GM23338 (cell line): ENCODE measurements around the gene CDKAL1. TPM values are rescaled to one million over a fixed set of nuclear protein-coding genes. Genes with fewer than 3 reads are reported as not detected.

Source experiments
- ATAC-seq: fragments of 200-7000 bp; cut with Tn5 transposase; 3 replicates; pipeline ENCODE4 v1.9.1; 2020
- DNase-seq: peaks from one replicate; pipeline ENCODE4 v3.0.0-alpha.2; 2015; ENCODE audit warnings: low spot score
- H2AFZ ChIP-seq: fragments of 200-600 bp; sonication (generic); 2 replicates; pipeline ENCODE4 v1.8.0; 2016; ENCODE audit warnings: antibody characterized with exemption, mild to moderate bottlenecking, moderate library complexity
- H3F3A ChIP-seq: fragments of 200-600 bp; sonication (generic); replicated peaks from 2 replicates; pipeline ENCODE4 v1.8.0; 2017; ENCODE audit warnings: antibody characterized with exemption, mixed run types, low read depth
- H3K27ac ChIP-seq: fragments of 200-600 bp; sonication (generic); 2 replicates; pipeline ENCODE4 v1.6.1; 2016; ENCODE audit warnings: low read depth
- H3K27me3 ChIP-seq: fragments of 200-600 bp; sonication (generic); 2 replicates; pipeline ENCODE4 v1.8.0; 2016; ENCODE audit warnings: mild to moderate bottlenecking, mixed run types, moderate library complexity; ENCODE audit not compliant: insufficient read depth
- H3K36me3 ChIP-seq: fragments of 200-600 bp; sonication (generic); 2 replicates; pipeline ENCODE4 v1.8.0; 2016; ENCODE audit warnings: mild to moderate bottlenecking; ENCODE audit not compliant: insufficient read depth
- H3K4me1 ChIP-seq: fragments of 200-600 bp; sonication (generic); 2 replicates; pipeline ENCODE4 v1.8.0; 2016; ENCODE audit warnings: mild to moderate bottlenecking, moderate library complexity; ENCODE audit not compliant: insufficient read depth
- H3K4me2 ChIP-seq: fragments of 200-600 bp; sonication (generic); 2 replicates; pipeline ENCODE4 v1.7.1; 2017; ENCODE audit warnings: mixed run types
- H3K4me3 ChIP-seq: fragments of 200-600 bp; sonication (generic); 2 replicates; pipeline ENCODE4 v1.6.1; 2016; ENCODE audit warnings: mixed run types
- H3K79me2 ChIP-seq: fragments of 200-600 bp; sonication (generic); replicated peaks from 2 replicates; pipeline ENCODE4 v1.8.0; 2017; ENCODE audit warnings: mild to moderate bottlenecking; ENCODE audit not compliant: insufficient read depth
- H3K9me2 ChIP-seq: fragments of 200-600 bp; sonication (generic); 2 replicates; pipeline ENCODE4 v1.8.0; 2017; ENCODE audit not compliant: insufficient read depth
- H4K20me1 ChIP-seq: fragments of 200-600 bp; sonication (generic); replicated peaks from 2 replicates; pipeline ENCODE4 v1.8.0; 2017; ENCODE audit warnings: mild to moderate bottlenecking; ENCODE audit not compliant: insufficient read depth
- H3K27ac Mint-ChIP-seq: 2 replicates; pipeline ENCODE4 v1.8.0; 2020; ENCODE audit warnings: inconsistent platforms, mild to moderate bottlenecking, moderate library complexity, mixed read lengths
- H3K27me3 Mint-ChIP-seq: 3 replicates; pipeline ENCODE4 v1.8.0; 2022; ENCODE audit warnings: low read depth, mild to moderate bottlenecking, moderate library complexity, mixed read lengths, inconsistent platforms; ENCODE audit not compliant: insufficient read depth, poor library complexity
- H3K36me3 Mint-ChIP-seq: 3 replicates; pipeline ENCODE4 v1.8.0; 2021; ENCODE audit warnings: low read depth, mild to moderate bottlenecking, inconsistent platforms, moderate library complexity, mixed read lengths
- H3K4me1 Mint-ChIP-seq: 3 replicates; pipeline ENCODE4 v1.8.0; 2020; ENCODE audit warnings: mild to moderate bottlenecking, inconsistent platforms, mixed read lengths
- H3K4me3 Mint-ChIP-seq: 3 replicates; pipeline ENCODE4 v1.8.0; 2021; ENCODE audit warnings: moderate library complexity, mild to moderate bottlenecking, inconsistent platforms, mixed read lengths
- H3K9me3 Mint-ChIP-seq: 3 replicates; pipeline ENCODE4 v1.8.0; 2020; ENCODE audit warnings: moderate library complexity, mild to moderate bottlenecking, inconsistent platforms, mixed read lengths
- CREB1 ChIP-seq: fragments of 250-450 bp; sonication (Bioruptor Pico); IDR thresholded peaks from 2 replicates; pipeline ENCODE4 v1.5.0; 2020; ENCODE audit warnings: low read depth, mild to moderate bottlenecking, moderate library complexity
- CTCF ChIP-seq, 2 experiments: fragments of 200-600 bp in 1 of 2; sonication (generic) in 1 of 2; conservative IDR thresholded peaks; 2 replicates each; pipeline versions ENCODE4 v1.5.1 to v1.6.1; 2016 to 2017; ENCODE audit warnings: antibody characterized with exemption in 2 of 2, low read depth in 2 of 2, mild to moderate bottlenecking in 2 of 2, moderate library complexity in 1 of 2
- ETS1 ChIP-seq: IDR thresholded peaks from 2 replicates; pipeline ENCODE4 v1.6.1; 2016; ENCODE audit warnings: antibody characterized with exemption
- EZH2 ChIP-seq: fragments of 200-600 bp; sonication (generic); IDR thresholded peaks from one replicate; pipeline ENCODE4 v1.8.0; 2017; ENCODE audit warnings: antibody characterized with exemption, mild to moderate bottlenecking, low read depth; ENCODE audit not compliant: unreplicated experiment
- EZH2phosphoT487 ChIP-seq: fragments of 200-600 bp; sonication (generic); IDR thresholded peaks from one replicate; pipeline ENCODE4 v1.8.1; 2018; ENCODE audit warnings: antibody characterized with exemption; ENCODE audit not compliant: unreplicated experiment
- JUNB ChIP-seq: IDR thresholded peaks from one replicate; pipeline ENCODE4 v1.6.1; 2016; ENCODE audit warnings: antibody characterized with exemption; ENCODE audit not compliant: unreplicated experiment
- NANOG ChIP-seq: IDR thresholded peaks from 2 replicates; pipeline ENCODE4 v1.6.1; 2016; ENCODE audit warnings: antibody characterized with exemption, borderline replicate concordance
- POLR2AphosphoS5 ChIP-seq: IDR thresholded peaks from 2 replicates; pipeline ENCODE4 v1.6.1; 2016; ENCODE audit warnings: antibody characterized with exemption, low read depth
- STAT1 ChIP-seq: IDR thresholded peaks from one replicate; pipeline ENCODE4 v1.6.1; 2016; ENCODE audit warnings: antibody characterized with exemption; ENCODE audit not compliant: unreplicated experiment
- ZNF114 ChIP-seq: fragments of 250-450 bp; sonication (Bioruptor Pico); IDR thresholded peaks from 2 replicates; pipeline ENCODE4 v1.5.0; 2020; ENCODE audit warnings: mild to moderate bottlenecking, moderate library complexity
- ZNF331 ChIP-seq: fragments of 250-450 bp; sonication (Bioruptor Pico); IDR thresholded peaks from 2 replicates; pipeline ENCODE4 v1.5.0; 2020; ENCODE audit warnings: low read depth, mild to moderate bottlenecking, moderate library complexity
- ZNF462 ChIP-seq: fragments of 250-450 bp; sonication (Bioruptor Pico); IDR thresholded peaks from 2 replicates; pipeline ENCODE4 v1.5.0; 2020; ENCODE audit warnings: mild to moderate bottlenecking, moderate library complexity
- polyA plus RNA-seq: library from polyadenylated mRNA; unstranded; fragments of >200 nt; fragmentation: Nextera tagmentation; extraction: Ambion mirVana; gene quantifications from 2 replicates; pipeline ENCODE4 v1.2.1, GENCODE V29; 2016
- total RNA-seq: library from RNA; depleted of rRNA; stranded (reverse); fragments of >200 nt; shearing (Covaris generic); gene quantifications from 2 replicates; pipeline ENCODE4 v1.2.3, GENCODE V29; 2014
- TF ChIP-seq, protein P1 (sequence below): IDR thresholded peaks from one replicate; pipeline ENCODE4 v1.6.1; 2018; ENCODE audit warnings: antibody characterized with exemption; ENCODE audit not compliant: unreplicated experiment

CDKAL1 gene
- total and polyA plus RNA-seq, 2 experiments from 2014 or later: 17.8 to 35.0 TPM

DNA sequence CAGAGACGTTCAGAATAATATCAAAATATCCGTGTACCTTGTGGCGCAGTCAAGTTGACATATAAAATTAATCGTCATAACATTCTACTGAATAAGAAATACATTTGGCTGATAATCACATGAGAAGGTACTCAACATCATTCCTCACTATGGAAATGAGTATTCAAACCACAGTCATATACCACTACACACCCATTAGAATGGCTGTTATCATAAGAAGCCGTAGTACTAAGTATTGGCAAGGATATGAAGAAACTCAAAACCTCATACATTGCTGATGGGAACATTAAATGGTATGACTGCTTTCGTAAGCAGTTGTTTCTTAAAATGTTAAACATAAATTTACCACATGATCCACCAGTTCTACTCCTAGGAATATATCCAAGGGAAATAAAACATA, 244.7 kb downstream of the CDKAL1 start:
- Histone ChIP-seq H4K20me1 (no peaks in the 10 kb centered on the region), H3K4me3 (no peak overlapping the region), H3K27ac (no peak overlapping the region), H3K9me2 (no peaks in the 10 kb centered on the region), H3K36me3 (no peaks in the 10 kb centered on the region), H3K27me3 (no peaks in the 10 kb centered on the region), H3F3A (no peaks in the 10 kb centered on the region), H2AFZ (no peak overlapping the region), H3K4me1 (no peaks in the 10 kb centered on the region), H3K79me2 (no peaks in the 10 kb centered on the region; the same call in 1 of the 2 replicates), H3K4me2 (no peak overlapping the region)
- peaks cover 2% of the 10 kb centered on the region for H3K27me3 Mint-ChIP-seq
- H3K36me3 Mint-ChIP-seq: peaks cover 8% of the 10 kb centered on the region; the same call in 2 of the 3 replicates
- ATAC-seq (no peak), DNase-seq (no peak)
- TF ChIP-seq STAT1: no peak
- TF ChIP-seq JUNB: no peak
- TF ChIP-seq POLR2AphosphoS5: no peak
- no peak for TF ChIP-seq CTCF (conservative IDR thresholded peaks at IDR 0.05; ENCODE audit: low read depth in 2 of 2)
- TF ChIP-seq, protein P1, sequence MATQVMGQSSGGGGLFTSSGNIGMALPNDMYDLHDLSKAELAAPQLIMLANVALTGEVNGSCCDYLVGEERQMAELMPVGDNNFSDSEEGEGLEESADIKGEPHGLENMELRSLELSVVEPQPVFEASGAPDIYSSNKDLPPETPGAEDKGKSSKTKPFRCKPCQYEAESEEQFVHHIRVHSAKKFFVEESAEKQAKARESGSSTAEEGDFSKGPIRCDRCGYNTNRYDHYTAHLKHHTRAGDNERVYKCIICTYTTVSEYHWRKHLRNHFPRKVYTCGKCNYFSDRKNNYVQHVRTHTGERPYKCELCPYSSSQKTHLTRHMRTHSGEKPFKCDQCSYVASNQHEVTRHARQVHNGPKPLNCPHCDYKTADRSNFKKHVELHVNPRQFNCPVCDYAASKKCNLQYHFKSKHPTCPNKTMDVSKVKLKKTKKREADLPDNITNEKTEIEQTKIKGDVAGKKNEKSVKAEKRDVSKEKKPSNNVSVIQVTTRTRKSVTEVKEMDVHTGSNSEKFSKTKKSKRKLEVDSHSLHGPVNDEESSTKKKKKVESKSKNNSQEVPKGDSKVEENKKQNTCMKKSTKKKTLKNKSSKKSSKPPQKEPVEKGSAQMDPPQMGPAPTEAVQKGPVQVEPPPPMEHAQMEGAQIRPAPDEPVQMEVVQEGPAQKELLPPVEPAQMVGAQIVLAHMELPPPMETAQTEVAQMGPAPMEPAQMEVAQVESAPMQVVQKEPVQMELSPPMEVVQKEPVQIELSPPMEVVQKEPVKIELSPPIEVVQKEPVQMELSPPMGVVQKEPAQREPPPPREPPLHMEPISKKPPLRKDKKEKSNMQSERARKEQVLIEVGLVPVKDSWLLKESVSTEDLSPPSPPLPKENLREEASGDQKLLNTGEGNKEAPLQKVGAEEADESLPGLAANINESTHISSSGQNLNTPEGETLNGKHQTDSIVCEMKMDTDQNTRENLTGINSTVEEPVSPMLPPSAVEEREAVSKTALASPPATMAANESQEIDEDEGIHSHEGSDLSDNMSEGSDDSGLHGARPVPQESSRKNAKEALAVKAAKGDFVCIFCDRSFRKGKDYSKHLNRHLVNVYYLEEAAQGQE: no peak
- TF ChIP-seq ZNF462 (CRISPR knock-in tag): no peak
- no peak for TF ChIP-seq ETS1
- TF ChIP-seq ZNF114 (CRISPR knock-in tag): no peak
- no peak for TF ChIP-seq CREB1 (CRISPR knock-in tag)
- no peak for TF ChIP-seq NANOG
- no peak for TF ChIP-seq ZNF331 (CRISPR knock-in tag)
- TF ChIP-seq EZH2: no peak
- TF ChIP-seq EZH2phosphoT487: no peak
- no peak overlapping the region for H3K4me3 Mint-ChIP-seq
- no peaks in the 10 kb centered on the region for H3K9me3 Mint-ChIP-seq
- H3K4me1 Mint-ChIP-seq: peaks cover 6% of the 10 kb centered on the region
- H3K27ac Mint-ChIP-seq: no peak overlapping the region
